Body of pancreas (tissue), 4 donors: Measurements from ENCODE around the gene CCDC93.
A peak's percentile ranks its signal among the peaks of the same experiment; 100 is the strongest.

Experiments used
- CTCF ChIP-seq, 7 experiments: fragments of 450-650 bp in 4 of 7; fragments of 200-600 bp in 3 of 7; sonication (generic) in 3 of 7; IDR thresholded peaks; one replicate each; pipeline ENCODE4 v1.5.1; 2016 to 2019; ENCODE audit warnings: antibody characterized with exemption in 7 of 7
- POLR2A ChIP-seq, 3 donors: fragments of 450-650 bp; IDR thresholded peaks; one replicate each; pipeline ENCODE4 v1.6.1; 2016; ENCODE audit warnings: antibody characterized with exemption in 3 of 3, mild to moderate bottlenecking in 2 of 3

GRCh38 chr2:118013724-118014491, at the start of gene CCDC93:
- TF ChIP-seq CTCF (IDR thresholded peaks at IDR 0.05) (peak in 1 of 7 experiments; percentile 18), POLR2A (IDR thresholded peaks at IDR 0.05) (peak; percentile 82 to 86 (median 83))
